DOHH2 (cell line): ENCODE measurements around the gene VAC14.

ENCODE experiments used
- EZH2phosphoT487 ChIP-seq: fragments of 200-600 bp; sonication (generic); IDR thresholded peaks from 2 replicates; pipeline ENCODE4 v1.6.1; 2017; ENCODE audit warnings: borderline replicate concordance, mild to moderate bottlenecking, antibody characterized with exemption, low read length, moderate library complexity, mixed read lengths
- TF ChIP-seq, protein P1 (sequence below): fragments of 200-600 bp; sonication (generic); IDR thresholded peaks from one replicate; pipeline ENCODE4 v1.5.1; 2014; ENCODE audit warnings: antibody characterized with exemption, mild to moderate bottlenecking, low read depth, low read length; ENCODE audit not compliant: poor library complexity, severe bottlenecking

- TF ChIP-seq, protein P1, sequence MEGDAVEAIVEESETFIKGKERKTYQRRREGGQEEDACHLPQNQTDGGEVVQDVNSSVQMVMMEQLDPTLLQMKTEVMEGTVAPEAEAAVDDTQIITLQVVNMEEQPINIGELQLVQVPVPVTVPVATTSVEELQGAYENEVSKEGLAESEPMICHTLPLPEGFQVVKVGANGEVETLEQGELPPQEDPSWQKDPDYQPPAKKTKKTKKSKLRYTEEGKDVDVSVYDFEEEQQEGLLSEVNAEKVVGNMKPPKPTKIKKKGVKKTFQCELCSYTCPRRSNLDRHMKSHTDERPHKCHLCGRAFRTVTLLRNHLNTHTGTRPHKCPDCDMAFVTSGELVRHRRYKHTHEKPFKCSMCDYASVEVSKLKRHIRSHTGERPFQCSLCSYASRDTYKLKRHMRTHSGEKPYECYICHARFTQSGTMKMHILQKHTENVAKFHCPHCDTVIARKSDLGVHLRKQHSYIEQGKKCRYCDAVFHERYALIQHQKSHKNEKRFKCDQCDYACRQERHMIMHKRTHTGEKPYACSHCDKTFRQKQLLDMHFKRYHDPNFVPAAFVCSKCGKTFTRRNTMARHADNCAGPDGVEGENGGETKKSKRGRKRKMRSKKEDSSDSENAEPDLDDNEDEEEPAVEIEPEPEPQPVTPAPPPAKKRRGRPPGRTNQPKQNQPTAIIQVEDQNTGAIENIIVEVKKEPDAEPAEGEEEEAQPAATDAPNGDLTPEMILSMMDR = no peak
- no peak for TF ChIP-seq EZH2phosphoT487
These were observed 143.0 kb downstream of the VAC14 start for GRCh38 chr16:70657956-70658355.
